Vagina (tissue), 2 donors: Measurements from ENCODE around the gene ICOSLG.

Experiments
- POLR2A ChIP-seq, 2 donors: fragments of 450-650 bp; IDR thresholded peaks; one replicate each; pipeline ENCODE4 v1.6.1; 2017; ENCODE audit warnings: antibody characterized with exemption in 2 of 2, mild to moderate bottlenecking in 2 of 2, moderate library complexity in 2 of 2
- POLR2AphosphoS5 ChIP-seq, 2 donors: sonication (generic); formaldehyde crosslinking; IDR thresholded peaks; one replicate each; pipeline ENCODE4 v1.9.0; 2017; ENCODE audit warnings: antibody characterized with exemption in 2 of 2, mild to moderate bottlenecking in 2 of 2, low read depth in 1 of 2; ENCODE audit not compliant: insufficient read depth in 1 of 2

- TF ChIP-seq POLR2A (IDR thresholded peaks at IDR 0.05): no peak
- no peak for TF ChIP-seq POLR2AphosphoS5 (IDR thresholded peaks at IDR 0.05; ENCODE audit: insufficient read depth in 1 of 2, low read depth in 1 of 2)
These were observed 44.6 kb upstream of the ICOSLG start, which contains the start of gene AIRE for GRCh38 chr21:44285138-44285992.
